HT1080 (cell line): Measurements from ENCODE around the gene ZNF280A. TPM values are rescaled to one million over a fixed set of nuclear protein-coding genes. Genes with fewer than 3 reads are reported as not detected.
"Not testable (repeated sequence)": the region's sequence is repeated elsewhere in the genome, so short reads cannot be mapped to it uniquely, and the experiment has no call there.

Experiments used
- DNase-seq: peaks from one replicate; pipeline ENCODE4 v3.0.0-alpha.2; 2015; ENCODE audit warnings: low read depth
- total RNA-seq: library from RNA; depleted of rRNA; stranded (reverse); fragments of >200 nt; shearing (Covaris generic); gene quantifications from 2 replicates; pipeline ENCODE4 v1.2.3, GENCODE V29; 2014; rRNA removed

The ZNF280A gene
- total RNA-seq, 1 experiment from 2014 or later, result 2.6 TPM

GRCh38 chr22:22471104-22471503, 49.0 kb downstream of the ZNF280A start:
- DNase-seq, result not testable (repeated sequence)

- DNase-seq, result no peak
Measured at GRCh38 chr22:22469527-22469926, 50.5 kb downstream of the ZNF280A start.

GRCh38 chr22:22468794-22469469, 51.1 kb downstream of the ZNF280A start:
- DNase-seq, result not testable (repeated sequence)

GRCh38 chr22:22467112-22467511, 53.0 kb downstream of the ZNF280A start:
- DNase-seq, result no peak

- no peak for DNase-seq
Measured at GRCh38 chr22:22465782-22466181, 54.3 kb downstream of the ZNF280A start.

GRCh38 chr22:22465094-22465602, 54.9 kb downstream of the ZNF280A start:
- no peak for DNase-seq

GRCh38 chr22:22464541-22465054, 55.5 kb downstream of the ZNF280A start:
- DNase-seq, result no peak

GRCh38 chr22:22463855-22464540, 56.1 kb downstream of the ZNF280A start:
- DNase-seq, result peak; percentile 36

Other genes starting within 250 kb of the ZNF280A start
- gene ZNF280B, start 11.5 kb downstream of the ZNF280A start, total RNA-seq, result 1.7 and 2.1 TPM in 2 replicates
- gene PRAME, start 39.0 kb upstream of the ZNF280A start, total RNA-seq, result 87.9 and 93.2 TPM in 2 replicates
- gene GGTLC2, start 124.3 kb upstream of the ZNF280A start, total RNA-seq, result not detected in 2 replicates